ENCODE measurements around the gene RGS6.

Gene RGS6

DNA sequence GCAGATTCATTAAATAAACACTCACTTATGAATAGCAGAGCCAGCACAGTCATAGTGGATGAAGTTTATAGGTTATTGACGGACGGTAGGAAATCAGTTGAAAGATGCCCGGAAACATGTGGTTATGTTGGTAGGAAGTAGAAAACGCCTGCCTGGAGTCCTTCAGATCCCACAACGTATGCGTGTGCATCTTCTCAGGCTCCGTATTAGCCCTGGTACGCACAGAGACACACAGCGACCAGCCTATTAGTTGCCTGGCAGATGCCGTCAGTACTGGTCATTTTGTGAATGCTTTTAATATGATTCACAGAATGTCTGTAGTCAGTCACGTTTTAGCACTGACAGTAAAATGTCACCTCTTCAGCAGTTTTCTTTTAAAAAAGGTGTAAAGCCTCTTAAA is 196.4 kb downstream of the RGS6 start:
- Histone ChIP-seq H3K27me3 (replicated peaks; ENCODE audit: control insufficient read depth, insufficient read depth, low read length) (no peaks in the 10 kb centered on the region), H3K4me3 (replicated peaks; ENCODE audit: low read depth, low read length) (no peak overlapping the region)
- DNase-seq (ENCODE audit: extremely low read depth, insufficient read length): no peak

DNA sequence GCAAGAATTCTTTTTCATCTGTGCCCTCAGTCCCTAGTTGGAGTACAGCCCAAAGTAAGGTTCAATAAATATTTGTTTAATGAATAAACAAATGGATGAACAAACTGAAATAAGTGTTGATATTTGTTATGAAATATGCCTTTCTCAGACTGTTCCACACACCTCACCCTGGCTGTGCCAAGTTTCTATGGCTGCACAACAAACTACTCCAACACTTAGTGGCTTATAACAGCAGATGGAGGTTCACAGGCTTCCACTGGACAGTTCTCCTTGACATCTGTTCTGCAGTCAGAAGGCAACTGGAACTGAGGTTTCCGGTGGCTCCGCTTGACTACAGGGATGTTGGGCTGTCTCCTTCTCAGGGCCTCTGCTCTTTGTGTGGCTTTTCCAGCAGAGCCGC is 197.1 kb downstream of the RGS6 start:
- Histone ChIP-seq H3K27me3 (replicated peaks; ENCODE audit: control insufficient read depth, insufficient read depth, low read length) (no peaks in the 10 kb centered on the region), H3K36me3 (ENCODE audit: control insufficient read depth, insufficient read depth, low read length) (no peaks in the 10 kb centered on the region)

More for the DNA sequence above, 196.4 kb downstream of the RGS6 start:
- TF ChIP-seq, protein P1, sequence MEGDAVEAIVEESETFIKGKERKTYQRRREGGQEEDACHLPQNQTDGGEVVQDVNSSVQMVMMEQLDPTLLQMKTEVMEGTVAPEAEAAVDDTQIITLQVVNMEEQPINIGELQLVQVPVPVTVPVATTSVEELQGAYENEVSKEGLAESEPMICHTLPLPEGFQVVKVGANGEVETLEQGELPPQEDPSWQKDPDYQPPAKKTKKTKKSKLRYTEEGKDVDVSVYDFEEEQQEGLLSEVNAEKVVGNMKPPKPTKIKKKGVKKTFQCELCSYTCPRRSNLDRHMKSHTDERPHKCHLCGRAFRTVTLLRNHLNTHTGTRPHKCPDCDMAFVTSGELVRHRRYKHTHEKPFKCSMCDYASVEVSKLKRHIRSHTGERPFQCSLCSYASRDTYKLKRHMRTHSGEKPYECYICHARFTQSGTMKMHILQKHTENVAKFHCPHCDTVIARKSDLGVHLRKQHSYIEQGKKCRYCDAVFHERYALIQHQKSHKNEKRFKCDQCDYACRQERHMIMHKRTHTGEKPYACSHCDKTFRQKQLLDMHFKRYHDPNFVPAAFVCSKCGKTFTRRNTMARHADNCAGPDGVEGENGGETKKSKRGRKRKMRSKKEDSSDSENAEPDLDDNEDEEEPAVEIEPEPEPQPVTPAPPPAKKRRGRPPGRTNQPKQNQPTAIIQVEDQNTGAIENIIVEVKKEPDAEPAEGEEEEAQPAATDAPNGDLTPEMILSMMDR (IDR thresholded peaks at IDR 0.05; ENCODE audit: insufficient read depth, low read length, poor library complexity, severe bottlenecking): no peak
- no peaks in the 10 kb centered on the region for H3K36me3 ChIP-seq (ENCODE audit: control insufficient read depth, insufficient read depth, low read length)

DNA sequence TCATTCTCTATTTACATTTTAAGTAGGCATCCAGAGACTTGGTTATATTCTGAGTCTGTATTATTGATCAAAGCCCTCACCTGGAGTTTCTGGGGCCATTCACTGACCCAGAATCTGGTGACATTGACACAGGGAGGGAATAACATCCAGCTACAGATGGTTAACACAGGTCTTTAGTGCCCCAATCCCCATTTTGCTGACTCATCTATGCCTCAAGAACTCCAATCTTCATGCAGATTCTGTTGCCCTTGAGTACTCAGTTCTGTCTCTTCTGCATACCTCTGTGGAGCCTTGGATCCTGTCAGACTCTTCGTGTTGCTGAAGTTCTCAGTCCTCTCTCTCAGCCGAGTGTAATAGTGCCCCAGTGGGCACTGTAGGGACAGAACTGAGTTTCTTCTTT is 208.9 kb downstream of the RGS6 start:
- Histone ChIP-seq H3K27me3 (replicated peaks; ENCODE audit: control insufficient read depth, insufficient read depth, low read length) (no peaks in the 10 kb centered on the region), H3K36me3 (ENCODE audit: control insufficient read depth, insufficient read depth, low read length) (no peaks in the 10 kb centered on the region), H3K4me3 (replicated peaks; ENCODE audit: low read depth, low read length) (no peak overlapping the region)
- DNase-seq (ENCODE audit: extremely low read depth, insufficient read length): no peak
- TF ChIP-seq, protein P1 (IDR thresholded peaks at IDR 0.05; ENCODE audit: insufficient read depth, low read length, poor library complexity, severe bottlenecking): no peak

More for the DNA sequence above, 197.1 kb downstream of the RGS6 start:
- TF ChIP-seq, protein P1 (IDR thresholded peaks at IDR 0.05; ENCODE audit: insufficient read depth, low read length, poor library complexity, severe bottlenecking): no peak
- no peak for DNase-seq (ENCODE audit: extremely low read depth, insufficient read length)
- H3K4me3 ChIP-seq (replicated peaks; ENCODE audit: low read depth, low read length): no peak overlapping the region

DNA sequence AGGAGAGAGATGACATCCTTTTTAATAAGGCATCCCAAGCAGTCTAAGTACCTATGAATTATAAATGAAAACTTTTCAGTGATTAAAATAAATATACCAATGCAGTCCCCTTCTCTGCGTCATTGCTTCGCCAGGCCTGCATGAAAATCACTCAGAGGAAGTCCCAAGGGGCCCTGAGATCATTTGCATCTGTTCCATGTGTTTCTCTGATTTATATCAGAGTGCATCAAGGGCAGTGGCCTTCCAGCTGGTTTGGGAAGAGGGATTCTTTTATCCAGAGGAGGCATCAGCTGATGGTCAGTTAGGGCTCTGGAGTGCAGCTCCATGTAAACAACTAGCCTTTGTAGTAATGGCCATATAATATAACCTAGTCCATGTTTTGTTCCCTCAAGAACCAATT is 210.1 kb downstream of the RGS6 start:
- Histone ChIP-seq H3K4me3 (replicated peaks; ENCODE audit: low read depth, low read length) (no peak overlapping the region), H3K27me3 (replicated peaks; ENCODE audit: control insufficient read depth, insufficient read depth, low read length) (no peaks in the 10 kb centered on the region), H3K36me3 (ENCODE audit: control insufficient read depth, insufficient read depth, low read length) (no peaks in the 10 kb centered on the region)
- TF ChIP-seq, protein P1 (IDR thresholded peaks at IDR 0.05; ENCODE audit: insufficient read depth, low read length, poor library complexity, severe bottlenecking): no peak
- DNase-seq (ENCODE audit: extremely low read depth, insufficient read length): no peak

DNA sequence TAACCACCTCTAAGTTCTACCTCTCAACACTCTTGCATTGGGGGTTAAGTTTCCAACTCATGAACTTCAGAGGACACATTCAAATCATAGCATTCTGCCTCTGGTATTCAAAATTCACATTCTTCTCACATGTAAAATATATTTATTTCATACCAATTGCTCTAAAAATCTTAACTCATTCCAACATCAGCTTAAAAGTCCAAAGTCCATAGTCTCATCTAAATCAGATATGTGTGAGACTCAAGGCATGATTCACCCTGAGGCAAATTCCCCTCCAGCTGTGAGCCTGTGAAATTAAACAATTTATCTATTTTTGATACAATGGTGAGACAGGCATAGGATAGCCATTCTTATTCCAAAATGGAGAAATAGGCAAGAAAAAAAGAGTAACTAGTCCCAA is 214.0 kb downstream of the RGS6 start:
- no peak for DNase-seq (ENCODE audit: extremely low read depth, insufficient read length)
- Histone ChIP-seq H3K36me3 (ENCODE audit: control insufficient read depth, insufficient read depth, low read length) (no peaks in the 10 kb centered on the region), H3K4me3 (replicated peaks; ENCODE audit: low read depth, low read length) (no peak overlapping the region), H3K27me3 (replicated peaks; ENCODE audit: control insufficient read depth, insufficient read depth, low read length) (no peaks in the 10 kb centered on the region)
- TF ChIP-seq, protein P1 (IDR thresholded peaks at IDR 0.05; ENCODE audit: insufficient read depth, low read length, poor library complexity, severe bottlenecking): no peak
